Endothelial cell of umbilical vein (primary cell): ENCODE results near the gene ZNF524.

Source experiments
- CTCF ChIP-seq, 2 donors: IDR thresholded peaks; 1 replicate in 1 of 2; 2 replicates in 1 of 2; pipeline ENCODE4 v1.5.1; 2011; ENCODE audit warnings: low read length in 2 of 2, mild to moderate bottlenecking in 2 of 2, moderate library complexity in 2 of 2, control low read depth in 1 of 2, inconsistent platforms in 1 of 2, low read depth in 1 of 2; ENCODE audit not compliant: insufficient read depth in 1 of 2; ENCODE audit errors: extremely low read depth in 1 of 2
- JUN ChIP-seq: IDR thresholded peaks from 2 replicates; pipeline ENCODE4 v1.6.1; 2011; ENCODE audit warnings: borderline replicate concordance, low read depth; ENCODE audit not compliant: insufficient read length, insufficient read depth
- MAX ChIP-seq: IDR thresholded peaks from 2 replicates; pipeline ENCODE4 v1.6.1; 2011; ENCODE audit not compliant: insufficient read depth, insufficient read length
- MYC ChIP-seq: IDR thresholded peaks from one replicate; pipeline ENCODE4 v1.6.1; 2011; ENCODE audit warnings: mild to moderate bottlenecking, low read depth, low read length
- POLR2A ChIP-seq: IDR thresholded peaks from 2 replicates; pipeline ENCODE4 v1.6.1; 2012; ENCODE audit warnings: low read depth, mild to moderate bottlenecking, control low read depth, low read length
- POLR2AphosphoS5 ChIP-seq: IDR thresholded peaks from 2 replicates; pipeline ENCODE4 v1.6.1; 2012; ENCODE audit warnings: low read depth, mild to moderate bottlenecking, control low read depth, low read length, moderate library complexity; ENCODE audit not compliant: insufficient read depth

GRCh38 chr19:55581823-55582223, 18.3 kb upstream of the ZNF524 start:
- no peak for TF ChIP-seq POLR2AphosphoS5
- no peak for TF ChIP-seq CTCF (IDR thresholded peaks at IDR 0.05; ENCODE audit: extremely low read depth in 1 of 2, insufficient read depth in 1 of 2, low read depth in 1 of 2, low read length in 2 of 2)
- TF ChIP-seq POLR2A: no peak
- TF ChIP-seq MYC: no peak
- no peak for TF ChIP-seq MAX
- no peak for TF ChIP-seq JUN
